Measurements from ENCODE around the gene FUOM.
"Not testable (repeated sequence)": the region's sequence is repeated elsewhere in the genome, so short reads cannot be mapped to it uniquely, and the experiment has no call there.

Gene FUOM

DNA sequence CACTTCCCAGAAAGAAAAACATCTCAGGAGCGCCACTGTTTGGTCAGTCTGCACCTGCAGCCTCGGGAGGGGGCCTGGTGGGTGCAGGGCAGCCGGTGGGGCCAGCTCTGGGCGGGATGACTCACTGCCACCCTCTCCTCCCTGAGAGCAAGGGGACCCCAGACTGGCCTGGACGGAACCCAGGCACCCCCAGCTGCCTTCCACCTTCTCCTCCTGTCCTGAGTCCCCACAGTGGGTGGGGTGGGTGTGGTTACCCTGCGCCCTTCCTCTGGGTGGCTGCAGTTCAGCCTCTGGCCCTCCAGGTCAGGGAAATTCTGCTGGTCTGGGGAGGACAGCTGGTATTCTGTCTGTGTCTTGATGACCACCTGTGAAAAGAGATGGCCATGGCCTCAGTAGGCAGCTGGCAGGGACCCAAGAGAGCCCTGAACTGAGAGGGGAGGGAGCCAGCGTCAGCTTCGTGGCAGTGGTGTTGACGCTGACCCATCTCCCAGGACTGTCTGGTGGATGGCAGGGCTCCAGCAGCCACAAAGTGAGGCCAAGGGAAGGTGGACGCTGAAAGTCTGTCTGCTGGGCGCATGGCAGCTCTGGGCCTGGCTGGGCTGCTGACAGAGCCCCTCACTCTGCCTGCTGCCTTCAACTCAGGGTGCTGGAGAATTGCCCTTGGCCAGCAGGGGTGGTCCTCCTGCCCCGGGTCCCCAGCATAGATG, 30.0 kb downstream of the FUOM start:
- no peak for DNase-seq

DNA sequence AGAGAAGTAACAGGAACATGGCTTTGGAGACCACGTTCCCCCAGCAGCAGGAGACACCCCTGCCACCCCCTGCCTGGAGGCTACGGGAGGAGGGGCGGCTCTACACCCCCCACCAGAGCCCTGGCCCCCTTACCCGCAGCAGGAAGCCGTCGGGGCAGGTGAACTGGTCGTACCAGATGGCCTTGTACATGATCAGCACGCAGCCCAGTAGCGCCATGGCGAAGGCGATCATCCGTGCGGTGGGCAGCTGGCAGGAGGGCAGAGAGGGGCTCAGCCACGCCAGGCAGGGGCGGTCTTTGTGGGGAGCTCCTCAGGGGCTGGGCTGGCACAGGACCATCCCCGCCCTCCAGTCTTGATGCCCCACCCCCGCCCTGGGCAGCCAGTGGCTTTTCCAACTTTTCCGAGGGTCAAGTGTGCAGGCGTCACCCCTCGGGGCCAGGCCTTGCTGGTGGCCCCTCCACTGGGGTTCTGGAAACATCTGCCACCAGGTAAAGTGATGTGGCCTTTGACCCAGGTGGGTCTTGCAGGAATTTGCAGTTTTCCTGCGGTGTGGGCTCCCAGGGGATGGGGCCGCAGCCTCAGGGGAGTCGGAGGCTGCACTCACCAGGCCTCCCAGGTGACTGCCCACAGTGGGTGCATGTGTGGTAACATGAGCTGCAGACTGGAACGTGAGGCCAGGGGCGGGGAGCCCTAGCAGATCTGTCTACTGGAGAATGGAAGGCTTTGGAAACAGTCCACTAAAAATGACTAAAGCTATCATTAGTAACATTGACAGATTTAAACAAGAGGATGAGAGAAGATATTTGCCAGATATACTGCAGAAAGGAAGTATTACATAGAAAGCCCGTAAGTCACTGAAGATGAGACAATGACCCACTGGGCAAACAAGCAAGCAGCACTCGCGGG, 30.8 kb downstream of the FUOM start:
- DNase-seq = no peak

DNA sequence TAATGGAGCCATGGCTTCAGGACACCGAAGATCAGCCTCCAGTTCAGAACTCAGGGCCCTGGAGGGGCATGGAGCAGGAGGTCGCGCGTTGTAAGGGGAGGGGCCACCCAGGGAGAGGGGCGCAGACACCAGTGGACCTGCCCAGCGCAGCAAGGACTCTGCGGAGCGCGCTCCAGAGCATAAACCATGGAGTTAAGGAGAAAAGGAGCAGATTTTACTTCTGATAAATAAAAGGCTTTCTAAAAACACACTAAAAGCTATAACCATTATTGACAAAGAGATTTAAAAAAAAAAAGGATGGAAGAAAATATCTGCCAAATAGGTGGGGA, 31.6 kb downstream of the FUOM start:
- DNase-seq = no peak

DNA sequence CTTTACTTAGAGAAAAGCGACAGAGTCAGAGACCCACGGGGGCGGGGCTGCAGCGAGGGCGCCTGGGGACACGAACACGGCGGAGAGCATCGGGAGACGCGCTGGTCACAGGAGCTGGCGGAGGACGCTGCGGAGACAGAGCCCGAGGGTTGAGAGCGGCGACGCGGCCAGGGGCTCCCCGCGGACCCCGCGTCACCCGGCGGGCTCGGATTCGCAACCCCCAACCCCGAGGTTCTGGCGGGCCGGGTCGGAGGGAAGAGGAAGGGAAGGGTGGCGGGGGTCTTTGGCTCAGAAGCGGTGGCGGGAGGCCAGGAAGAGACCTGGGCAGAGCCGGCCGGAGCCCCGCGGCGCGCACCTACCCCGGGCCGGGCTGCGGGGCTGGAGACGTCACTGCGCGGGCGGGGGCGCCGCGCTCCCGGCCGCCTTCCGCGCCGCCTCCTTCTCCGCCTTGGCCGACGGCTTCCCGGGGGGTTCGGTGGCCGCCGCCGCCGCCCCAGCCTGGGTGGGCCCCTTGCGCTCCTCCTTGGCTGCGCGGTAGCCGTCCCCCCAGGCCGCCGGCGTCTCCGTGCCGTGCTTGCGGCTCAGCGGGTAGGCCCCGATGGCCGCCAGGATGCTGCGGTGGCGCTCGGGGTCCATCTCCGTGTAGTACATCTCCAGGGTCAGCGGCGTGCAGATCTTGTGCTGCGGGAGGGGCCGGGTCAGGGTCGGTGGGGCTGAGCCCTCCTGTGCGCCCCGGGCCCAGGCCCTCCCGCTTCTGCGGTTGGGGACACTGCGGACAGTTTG, 32.2 kb downstream of the FUOM start:
- DNase-seq = no peak

DNA sequence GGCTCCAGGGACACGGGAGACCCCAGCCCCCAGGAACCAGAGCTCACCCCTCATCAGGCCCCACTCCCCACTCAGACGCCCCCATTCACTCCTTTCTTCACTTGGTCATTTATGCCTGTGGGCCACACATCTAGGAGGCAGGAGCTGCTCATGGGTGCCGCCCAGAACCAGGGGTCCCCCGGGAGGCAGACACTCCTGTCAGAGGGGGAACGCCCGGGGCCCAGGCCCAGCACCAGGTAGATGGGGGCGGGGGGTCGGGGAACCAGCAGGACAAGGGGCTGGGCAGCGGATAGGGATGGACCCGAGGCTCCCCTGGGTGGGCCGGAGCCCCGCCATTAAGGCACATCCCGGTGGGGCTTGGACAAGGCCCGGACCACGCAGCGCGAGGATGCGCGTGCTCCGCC, 33.0 kb downstream of the FUOM start:
- no peak for DNase-seq

DNA sequence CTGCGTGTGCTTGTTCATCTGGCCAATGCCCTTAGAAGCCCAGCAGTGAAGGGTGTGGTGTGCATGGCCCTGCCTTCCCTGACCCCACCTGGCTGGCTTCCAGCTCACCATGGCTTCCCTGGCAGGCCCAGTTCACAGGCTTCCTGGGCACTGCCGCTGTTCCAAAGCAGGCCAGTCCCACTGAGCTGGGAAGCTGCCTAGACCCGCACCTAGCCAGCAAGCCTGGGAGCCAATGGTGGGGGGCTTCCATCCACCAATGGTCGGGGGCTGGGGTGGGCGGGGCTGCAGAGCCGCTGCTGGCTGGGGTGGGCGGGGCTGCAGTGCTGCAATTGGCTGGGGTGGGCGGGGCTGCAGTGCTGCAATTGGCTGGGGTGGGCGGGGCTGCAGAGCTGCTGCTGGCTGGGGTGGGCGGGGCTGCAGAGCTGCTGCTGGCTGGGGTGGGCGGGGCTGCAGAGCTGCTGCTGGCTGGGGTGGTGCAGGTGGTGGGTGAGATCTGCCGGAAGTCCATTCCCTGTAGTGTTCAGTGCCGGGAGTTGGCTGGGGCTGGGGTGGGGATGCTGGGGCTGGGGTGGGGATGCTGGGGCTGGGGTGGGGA, 33.5 kb downstream of the FUOM start:
- DNase-seq = no peak

DNA sequence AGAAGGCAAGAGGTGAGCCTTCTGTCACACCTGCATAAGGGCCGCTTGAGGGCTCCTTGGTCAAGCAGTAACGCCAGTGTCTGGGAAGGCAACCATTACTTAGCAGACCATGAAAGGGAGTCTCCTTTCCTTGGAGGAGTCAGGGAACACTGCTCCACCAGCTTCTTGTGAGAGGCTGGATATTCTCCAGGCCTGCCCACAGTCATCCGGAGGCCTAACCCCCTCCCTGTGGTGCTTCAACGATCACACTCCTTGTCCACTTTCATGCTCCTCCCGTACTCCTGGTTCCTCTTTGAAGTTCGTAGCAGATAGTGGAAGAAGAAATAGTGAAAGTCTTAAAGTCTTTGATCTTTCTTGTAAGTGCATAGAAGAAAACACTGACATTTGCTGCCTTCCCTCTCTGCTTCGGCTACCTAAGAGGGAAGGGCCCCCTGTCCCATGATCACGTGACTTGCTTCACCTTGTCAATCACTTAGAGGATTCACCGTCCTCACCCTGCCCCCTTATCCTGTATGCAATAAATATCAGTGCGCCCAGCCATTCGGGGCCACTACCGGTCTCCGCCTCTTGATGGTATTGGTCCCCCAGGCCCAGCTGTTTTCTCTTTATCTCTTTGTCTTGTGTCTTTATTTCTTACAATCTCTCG, 35.6 kb downstream of the FUOM start:
- not testable (repeated sequence) for DNase-seq

DNA sequence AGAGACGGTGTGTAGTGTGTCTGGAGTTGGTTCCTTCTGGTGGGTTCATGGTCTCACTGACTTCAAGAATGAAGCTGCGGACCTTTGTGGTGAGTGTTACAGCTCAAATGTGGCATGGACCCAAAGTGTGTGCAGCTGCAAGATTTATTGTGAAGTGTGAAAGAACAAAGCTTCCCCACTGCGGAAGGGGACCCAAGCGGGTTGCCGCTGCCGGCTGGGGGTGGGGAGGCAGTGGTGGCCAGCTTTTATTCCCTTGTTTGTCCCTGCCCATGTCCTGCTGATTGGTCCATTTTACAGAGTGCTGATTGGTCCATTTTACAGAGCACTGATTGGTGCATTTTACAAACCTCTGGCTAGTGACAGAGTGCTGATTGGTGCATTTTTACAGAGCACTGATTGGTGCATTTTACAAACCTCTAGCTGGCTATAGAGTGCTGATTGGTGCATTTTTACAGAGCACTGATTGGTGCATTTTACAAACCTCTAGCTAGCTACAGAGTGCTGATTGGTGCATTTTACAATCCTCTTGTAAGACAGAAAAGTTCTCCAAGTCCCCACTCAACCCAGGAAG, 36.9 kb downstream of the FUOM start:
- DNase-seq = not testable (repeated sequence)

DNA sequence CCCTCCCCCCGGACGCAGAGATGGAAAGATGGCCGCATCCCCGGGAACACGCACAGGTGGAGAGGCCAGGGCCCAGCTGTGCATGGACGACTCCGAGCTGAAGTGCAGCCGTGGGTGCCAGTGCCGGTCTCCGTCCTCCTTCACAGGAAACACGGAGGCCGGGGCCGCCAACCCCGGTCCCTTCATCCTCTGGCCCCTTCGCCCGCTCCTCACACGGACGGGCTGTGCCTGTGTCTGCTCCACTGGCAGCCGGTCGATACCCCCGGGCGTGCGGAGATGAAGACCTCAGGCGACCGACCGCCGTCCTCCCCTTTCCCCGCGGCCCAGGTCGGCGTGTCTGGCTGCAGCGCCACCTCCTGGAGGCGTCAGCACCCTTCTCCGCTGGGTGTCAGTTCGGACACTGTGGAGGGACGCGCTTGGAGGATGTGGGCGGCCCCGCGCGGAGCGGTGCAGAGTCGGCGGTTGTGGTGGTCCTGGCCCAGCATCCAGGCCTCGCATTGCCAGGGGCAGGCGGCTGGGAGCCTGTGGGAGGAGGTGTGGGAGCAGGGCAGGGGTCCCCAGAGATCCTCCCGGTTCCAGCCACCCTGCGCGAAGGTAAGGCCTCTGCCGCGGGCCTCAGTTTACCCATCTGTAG, 39.2 kb downstream of the FUOM start:
- no peak for DNase-seq

DNA sequence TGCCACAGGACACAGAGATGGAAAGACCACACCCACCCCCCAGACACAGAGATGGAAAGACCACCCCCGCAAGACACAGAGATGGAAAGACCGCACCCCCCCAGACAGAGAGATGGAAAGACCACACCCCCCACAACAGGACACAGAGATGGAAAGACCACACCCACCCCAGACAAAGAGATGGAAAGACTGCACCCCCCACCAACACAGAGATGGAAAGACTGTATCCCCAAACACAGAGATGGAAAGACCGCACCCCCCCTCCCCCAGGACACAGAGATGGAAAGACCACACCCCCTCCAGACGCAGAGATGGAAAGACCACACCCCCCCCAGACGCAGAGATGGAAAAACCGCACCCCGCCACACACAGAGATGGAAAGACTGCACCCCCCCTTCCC, 41.1 kb downstream of the FUOM start:
- DNase-seq = no peak

DNA sequence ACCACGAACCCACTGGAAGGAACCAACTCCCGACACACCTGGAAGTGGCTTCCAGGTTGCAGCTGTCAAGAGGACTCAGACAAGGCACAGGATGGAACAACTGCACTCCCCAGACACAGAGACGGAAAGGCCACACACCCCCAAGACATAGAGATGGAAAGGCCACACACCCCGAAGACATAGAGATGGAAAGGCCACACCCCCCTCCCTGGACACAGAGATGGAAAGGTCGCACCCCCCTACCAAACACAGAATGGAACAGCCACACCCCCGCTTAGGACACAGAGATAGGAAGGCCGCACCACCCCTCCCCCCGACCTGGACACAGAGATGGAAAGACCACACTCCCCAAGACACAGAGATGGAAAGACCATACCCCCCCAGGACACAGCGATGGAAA, 41.6 kb downstream of the FUOM start:
- DNase-seq = no peak

DNA sequence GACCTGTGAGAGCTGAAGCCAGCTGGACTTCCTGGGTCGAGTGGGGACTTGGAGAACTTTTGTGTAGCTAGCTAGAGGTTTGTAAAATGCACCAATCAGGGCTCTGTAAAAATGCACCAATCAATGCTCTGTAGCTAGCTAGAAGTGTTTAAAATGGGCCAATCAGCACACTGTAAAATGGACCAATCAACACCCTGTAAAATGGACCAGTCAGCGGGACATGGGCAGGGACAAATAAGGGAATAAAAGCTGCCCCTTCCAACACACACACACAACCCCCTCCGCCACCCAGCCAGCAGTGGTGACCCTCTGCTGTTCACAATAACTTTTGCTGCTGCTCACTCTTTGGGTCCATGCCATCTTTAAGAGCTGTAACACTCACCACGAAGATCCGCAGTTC, 42.0 kb downstream of the FUOM start:
- no peak for DNase-seq

DNA sequence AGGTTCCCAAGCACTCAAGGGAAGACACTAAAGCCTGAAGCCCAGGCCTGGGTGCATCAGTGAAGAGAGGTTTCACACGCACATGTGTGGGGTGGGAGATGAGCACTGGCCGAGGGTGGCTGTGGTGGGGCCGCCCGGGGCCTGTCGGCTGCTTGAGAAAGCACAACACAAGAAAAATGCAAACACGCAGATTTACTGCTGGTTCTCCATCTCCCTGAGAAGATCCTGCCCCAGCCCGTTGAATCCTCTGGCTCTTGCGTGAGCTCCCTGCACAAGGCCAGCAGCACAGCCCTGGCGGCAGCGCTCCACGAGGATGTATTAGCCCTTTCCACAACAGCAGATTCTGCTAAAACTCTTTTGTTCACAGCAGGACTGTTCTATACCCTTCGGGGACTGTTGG, 42.9 kb downstream of the FUOM start:
- no peak for DNase-seq

DNA sequence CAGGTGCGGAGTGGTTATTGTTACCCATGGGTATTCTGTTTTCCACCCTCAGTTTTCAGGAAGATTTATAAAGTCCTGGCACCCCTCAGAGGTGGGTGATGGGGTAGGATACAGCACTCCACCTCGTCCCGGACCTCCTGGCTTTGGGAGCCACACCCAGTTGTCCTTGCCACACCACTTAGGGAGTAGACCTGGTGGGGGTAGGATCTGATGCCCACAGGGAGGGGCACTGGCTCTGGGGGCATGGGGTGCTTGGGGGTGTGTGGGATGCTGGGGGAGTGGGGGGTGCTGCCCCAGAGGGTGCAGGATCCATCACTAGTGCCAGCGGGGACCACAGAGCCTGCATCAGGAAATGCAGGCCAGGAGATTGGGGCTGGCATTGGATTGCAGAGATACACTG, 44.6 kb downstream of the FUOM start:
- DNase-seq = no peak

DNA sequence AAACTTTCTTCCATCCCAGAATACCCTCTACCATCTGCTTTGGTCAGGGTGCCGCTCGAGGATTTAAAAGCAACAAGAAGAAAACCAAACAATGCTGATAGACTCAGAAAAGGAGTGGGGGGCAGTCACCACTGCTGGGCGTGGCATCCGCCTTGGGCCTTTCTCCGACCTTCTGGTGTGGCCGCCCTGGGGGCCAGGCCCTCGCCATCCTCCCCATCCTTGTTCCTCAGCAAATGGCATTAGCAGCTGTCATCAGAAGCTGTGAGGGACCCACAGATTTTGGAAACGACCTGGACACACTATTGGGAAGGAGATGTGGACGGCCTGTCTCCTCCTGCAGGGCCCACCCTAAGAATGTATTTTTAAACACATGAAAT, 45.1 kb downstream of the FUOM start:
- DNase-seq = no peak

DNA sequence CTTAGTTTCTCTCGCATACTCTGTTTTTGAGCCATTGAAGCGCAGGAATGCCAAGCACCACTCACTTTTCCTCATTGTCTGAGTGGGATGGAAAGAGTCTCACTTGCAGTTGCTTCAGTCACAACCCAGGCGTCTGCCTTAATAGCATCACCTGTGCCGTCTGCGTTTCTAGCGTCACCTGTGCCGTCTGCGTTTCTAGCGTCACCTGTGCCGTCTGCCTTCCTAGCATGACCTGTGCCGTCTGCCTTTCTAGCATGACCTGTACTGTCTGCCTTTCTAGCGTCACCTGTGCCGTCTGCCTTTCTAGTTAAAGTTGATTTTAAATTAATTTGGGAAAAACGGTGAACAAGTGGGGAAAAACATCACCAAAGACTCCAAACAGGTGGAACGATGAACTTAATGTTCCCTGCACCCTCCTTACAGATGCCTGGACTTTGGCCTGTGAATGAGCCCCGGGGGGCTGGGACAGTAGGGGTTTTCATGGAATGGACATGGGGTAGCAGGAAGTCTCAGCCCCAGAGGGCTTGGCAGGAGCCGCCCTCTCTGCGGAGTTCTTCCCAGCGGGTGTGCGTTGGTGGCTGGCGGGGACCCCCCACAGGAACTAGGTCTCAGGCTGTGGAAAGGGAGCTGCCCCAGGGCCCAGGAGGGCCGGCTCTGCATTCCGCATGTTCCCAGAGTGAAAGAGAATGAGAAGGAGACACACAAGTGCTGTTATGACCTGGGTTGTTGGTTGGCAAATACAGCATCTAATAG, 45.6 kb downstream of the FUOM start:
- no peak for DNase-seq

DNA sequence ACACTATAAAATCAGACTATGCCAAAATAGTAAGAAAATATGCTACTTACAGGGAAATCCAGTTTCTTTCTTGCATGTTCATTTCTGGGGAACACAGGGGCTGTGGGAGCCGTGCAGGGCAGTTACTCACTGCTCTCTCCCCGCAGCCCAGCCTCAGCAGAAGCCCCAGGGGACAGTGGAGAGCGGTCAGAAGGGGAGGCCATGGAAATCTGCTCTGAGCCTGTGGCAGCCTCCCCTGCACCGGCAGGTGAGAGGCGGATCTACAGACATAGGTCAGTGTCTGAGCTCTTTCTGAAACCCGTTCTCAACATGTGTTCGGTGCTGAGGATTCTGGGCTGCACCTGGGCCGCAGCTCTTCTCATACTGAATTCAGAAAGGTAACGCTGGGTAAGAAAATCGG, 46.2 kb downstream of the FUOM start:
- no peak for DNase-seq

DNA sequence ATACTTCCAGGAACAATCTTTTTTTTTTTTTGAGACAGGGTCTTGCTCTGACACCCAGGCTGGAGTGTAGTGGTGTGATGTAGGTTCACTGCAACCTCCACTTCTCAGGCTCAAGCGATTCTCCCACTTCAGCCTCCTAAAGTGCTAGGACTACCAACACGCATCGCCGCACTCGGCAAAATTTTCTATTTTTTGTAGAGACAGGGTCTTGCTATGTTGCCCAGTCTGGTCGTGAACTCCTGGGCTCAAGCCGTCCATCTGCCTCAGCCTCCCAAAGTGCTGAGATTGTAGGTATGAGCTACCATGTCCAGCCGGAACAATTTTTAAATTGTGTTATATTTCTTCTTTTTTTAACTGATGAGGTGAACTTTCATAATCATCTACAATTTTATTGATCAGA, 47.0 kb downstream of the FUOM start:
- no peak for DNase-seq

DNA sequence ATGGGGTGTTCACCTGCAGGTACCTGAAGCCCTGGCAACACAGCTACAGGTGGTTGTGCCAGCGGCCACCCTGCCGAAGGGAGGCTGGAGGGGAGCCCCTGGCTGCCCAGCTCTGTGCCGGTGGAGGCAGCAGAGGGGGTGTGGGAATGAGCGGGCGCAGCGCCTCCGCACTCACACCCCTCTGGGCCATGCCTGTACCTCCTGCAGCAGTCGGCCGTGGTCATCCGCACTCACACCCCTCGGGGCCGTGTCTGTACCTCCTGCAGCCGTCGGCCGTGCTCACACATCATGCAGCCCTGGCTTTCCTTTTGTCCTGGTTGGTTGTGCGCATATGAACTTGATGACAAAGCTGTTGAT, 47.4 kb downstream of the FUOM start:
- no peak for DNase-seq

DNA sequence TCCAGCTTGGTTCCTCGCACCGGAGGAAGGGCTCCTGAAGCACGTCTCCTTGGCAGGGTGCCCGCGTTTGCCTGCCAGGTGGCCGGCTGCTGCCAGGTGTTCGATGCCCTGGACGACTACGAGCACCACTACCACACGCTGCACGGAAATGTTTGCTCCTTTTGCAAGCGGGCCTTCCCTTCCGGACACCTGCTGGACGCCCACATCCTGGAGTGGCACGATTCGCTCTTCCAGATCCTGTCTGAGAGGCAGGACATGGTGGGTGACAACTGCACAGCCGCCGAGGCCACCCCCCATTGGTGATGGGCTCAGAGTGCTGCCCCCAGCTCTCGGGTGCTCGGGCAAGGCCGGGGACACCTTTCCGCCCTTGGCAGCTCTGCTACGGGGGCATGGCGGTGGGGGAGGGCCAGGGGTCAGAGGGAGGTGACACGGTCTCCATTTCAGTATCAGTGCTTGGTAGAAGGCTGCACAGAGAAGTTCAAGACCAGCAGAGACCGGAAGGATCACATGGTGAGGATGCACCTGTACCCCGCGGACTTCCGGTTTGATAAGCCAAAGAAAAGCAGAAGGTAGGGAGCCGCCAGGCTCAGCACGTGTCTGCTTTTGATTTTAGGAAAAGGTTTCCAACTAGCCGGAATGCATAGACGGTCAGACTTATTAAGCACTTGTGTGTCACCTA, 48.0 kb downstream of the FUOM start:
- DNase-seq = no peak
